ENCODE measurements around the gene NHSL2.

NHSL2 gene

DNA sequence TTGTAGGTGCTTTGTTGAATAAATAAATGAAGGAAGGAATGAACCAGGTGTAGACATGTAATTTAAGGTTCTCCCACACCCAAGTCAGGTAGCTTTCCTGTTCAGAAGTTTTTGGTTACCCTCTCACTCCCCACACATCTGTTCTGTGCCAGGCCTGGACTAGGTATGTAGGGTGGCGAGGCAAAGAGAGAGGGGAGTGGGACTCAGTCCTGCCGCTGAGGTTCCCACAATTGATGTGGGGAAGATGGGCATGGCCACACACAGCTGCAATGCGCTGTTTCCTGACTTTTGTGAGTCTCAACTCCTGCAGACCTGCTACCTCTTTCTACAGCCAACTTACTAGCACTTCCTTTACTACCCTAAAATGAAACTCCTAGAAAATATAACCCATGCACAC, 132.2 kb downstream of the NHSL2 start:
- DNase-seq (ENCODE audit: low read depth) = no peak
- no peak overlapping the region for H3K4me3 ChIP-seq (ENCODE audit: low read depth, low read length)
- TF ChIP-seq, protein P1, sequence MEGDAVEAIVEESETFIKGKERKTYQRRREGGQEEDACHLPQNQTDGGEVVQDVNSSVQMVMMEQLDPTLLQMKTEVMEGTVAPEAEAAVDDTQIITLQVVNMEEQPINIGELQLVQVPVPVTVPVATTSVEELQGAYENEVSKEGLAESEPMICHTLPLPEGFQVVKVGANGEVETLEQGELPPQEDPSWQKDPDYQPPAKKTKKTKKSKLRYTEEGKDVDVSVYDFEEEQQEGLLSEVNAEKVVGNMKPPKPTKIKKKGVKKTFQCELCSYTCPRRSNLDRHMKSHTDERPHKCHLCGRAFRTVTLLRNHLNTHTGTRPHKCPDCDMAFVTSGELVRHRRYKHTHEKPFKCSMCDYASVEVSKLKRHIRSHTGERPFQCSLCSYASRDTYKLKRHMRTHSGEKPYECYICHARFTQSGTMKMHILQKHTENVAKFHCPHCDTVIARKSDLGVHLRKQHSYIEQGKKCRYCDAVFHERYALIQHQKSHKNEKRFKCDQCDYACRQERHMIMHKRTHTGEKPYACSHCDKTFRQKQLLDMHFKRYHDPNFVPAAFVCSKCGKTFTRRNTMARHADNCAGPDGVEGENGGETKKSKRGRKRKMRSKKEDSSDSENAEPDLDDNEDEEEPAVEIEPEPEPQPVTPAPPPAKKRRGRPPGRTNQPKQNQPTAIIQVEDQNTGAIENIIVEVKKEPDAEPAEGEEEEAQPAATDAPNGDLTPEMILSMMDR (IDR thresholded peaks at IDR 0.05; ENCODE audit: insufficient read depth, low read depth, low read length, missing control alignments) = no peak

DNA sequence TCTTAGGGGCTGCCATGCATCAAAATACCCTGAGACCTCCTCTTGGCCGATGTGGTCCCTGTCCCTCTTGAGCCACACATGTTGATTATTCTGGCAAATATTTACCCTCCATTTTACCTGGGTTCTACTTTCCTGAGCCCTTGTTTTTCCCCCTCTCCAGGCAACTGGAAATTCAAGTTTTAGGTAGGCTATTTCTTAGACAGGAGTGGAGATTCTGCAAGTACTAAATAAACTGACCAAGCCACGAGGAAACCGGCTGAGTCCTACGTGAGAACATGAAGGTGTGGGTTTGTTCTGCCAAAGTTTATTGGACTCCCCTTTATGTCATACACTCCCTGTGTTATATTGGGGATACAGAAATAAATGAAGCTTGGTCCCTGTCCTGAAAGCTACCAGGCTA, 133.0 kb downstream of the NHSL2 start:
- H3K4me3 ChIP-seq (ENCODE audit: low read depth, low read length) = no peak overlapping the region
- TF ChIP-seq, protein P1 (IDR thresholded peaks at IDR 0.05; ENCODE audit: insufficient read depth, low read depth, low read length, missing control alignments) = no peak
- DNase-seq (ENCODE audit: low read depth) = no peak

GRCh38 chrX:72045141-72045540, 134.5 kb downstream of the NHSL2 start:
- H3K4me3 ChIP-seq (ENCODE audit: low read depth, low read length) = no peak overlapping the region
- no peak for DNase-seq (ENCODE audit: low read depth)
- TF ChIP-seq, protein P1 (IDR thresholded peaks at IDR 0.05; ENCODE audit: insufficient read depth, low read depth, low read length, missing control alignments) = no peak

- H3K4me3 ChIP-seq (ENCODE audit: low read depth, low read length) = no peak overlapping the region
- TF ChIP-seq, protein P1 (IDR thresholded peaks at IDR 0.05; ENCODE audit: insufficient read depth, low read depth, low read length, missing control alignments) = no peak
- no peak for DNase-seq (ENCODE audit: low read depth)
Measured at GRCh38 chrX:72045552-72046277, 135.1 kb downstream of the NHSL2 start.

GRCh38 chrX:72046447-72046846, 135.8 kb downstream of the NHSL2 start:
- H3K4me3 ChIP-seq (ENCODE audit: low read depth, low read length) = no peak overlapping the region
- TF ChIP-seq, protein P1 (IDR thresholded peaks at IDR 0.05; ENCODE audit: insufficient read depth, low read depth, low read length, missing control alignments) = no peak
- DNase-seq (ENCODE audit: low read depth) = no peak

GRCh38 chrX:72048510-72049455, 138.1 kb downstream of the NHSL2 start:
- TF ChIP-seq, protein P1 (IDR thresholded peaks at IDR 0.05; ENCODE audit: insufficient read depth, low read depth, low read length, missing control alignments) = peak; percentile 1
- DNase-seq (ENCODE audit: low read depth) = peak; percentile 2
- H3K4me3 ChIP-seq (ENCODE audit: low read depth, low read length) = no peak overlapping the region
